Measurements from ENCODE around the gene STK24.

STK24 gene

DNA sequence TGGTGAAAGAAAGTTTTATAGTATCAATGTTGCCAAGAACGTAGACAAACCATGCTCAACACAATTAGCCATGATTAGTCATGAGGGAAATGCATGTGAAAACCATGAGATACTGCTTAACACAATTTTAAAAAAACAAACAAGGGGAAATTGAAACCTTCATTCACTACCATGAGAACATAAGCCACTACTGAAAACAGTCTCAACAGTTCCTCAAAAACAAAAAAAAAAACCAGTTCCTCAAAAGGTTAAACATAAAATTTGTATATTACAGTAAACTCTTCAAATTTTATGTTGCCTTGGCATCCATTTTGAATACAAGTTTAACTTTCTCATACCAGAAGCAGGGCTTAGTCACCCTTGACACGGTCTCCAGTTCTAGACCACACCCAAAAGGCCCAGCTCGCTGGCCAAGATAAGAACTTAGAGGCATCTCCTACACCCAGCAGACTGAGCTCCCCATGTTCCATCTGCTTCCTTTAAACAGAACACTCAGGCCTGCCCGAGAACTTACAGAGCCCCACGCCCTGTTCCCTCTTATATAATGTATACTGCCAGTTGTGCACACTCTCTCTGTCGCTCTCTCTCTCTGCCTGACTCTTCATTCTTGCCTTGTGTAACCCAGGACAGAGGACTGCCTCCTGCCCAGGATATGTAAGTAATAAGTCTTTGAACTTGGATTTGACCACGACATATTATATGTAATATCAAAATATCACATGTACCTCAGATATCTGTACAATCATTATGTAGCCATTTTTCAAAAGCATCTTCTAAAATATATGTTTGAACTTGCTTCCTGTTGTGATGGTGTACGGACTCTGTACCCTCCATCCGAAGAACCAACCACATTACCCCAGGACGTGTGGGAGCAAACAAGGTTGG, 67.4 kb downstream of the STK24 start:
- TF ChIP-seq, protein P1, sequence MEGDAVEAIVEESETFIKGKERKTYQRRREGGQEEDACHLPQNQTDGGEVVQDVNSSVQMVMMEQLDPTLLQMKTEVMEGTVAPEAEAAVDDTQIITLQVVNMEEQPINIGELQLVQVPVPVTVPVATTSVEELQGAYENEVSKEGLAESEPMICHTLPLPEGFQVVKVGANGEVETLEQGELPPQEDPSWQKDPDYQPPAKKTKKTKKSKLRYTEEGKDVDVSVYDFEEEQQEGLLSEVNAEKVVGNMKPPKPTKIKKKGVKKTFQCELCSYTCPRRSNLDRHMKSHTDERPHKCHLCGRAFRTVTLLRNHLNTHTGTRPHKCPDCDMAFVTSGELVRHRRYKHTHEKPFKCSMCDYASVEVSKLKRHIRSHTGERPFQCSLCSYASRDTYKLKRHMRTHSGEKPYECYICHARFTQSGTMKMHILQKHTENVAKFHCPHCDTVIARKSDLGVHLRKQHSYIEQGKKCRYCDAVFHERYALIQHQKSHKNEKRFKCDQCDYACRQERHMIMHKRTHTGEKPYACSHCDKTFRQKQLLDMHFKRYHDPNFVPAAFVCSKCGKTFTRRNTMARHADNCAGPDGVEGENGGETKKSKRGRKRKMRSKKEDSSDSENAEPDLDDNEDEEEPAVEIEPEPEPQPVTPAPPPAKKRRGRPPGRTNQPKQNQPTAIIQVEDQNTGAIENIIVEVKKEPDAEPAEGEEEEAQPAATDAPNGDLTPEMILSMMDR (IDR thresholded peaks at IDR 0.05; ENCODE audit: low read depth, low read length, missing control alignments): no peak
- peak; percentile 72 for DNase-seq (ENCODE audit: low read depth)
- H3K4me3 ChIP-seq (ENCODE audit: low read depth, low read length): no peak overlapping the region

DNA sequence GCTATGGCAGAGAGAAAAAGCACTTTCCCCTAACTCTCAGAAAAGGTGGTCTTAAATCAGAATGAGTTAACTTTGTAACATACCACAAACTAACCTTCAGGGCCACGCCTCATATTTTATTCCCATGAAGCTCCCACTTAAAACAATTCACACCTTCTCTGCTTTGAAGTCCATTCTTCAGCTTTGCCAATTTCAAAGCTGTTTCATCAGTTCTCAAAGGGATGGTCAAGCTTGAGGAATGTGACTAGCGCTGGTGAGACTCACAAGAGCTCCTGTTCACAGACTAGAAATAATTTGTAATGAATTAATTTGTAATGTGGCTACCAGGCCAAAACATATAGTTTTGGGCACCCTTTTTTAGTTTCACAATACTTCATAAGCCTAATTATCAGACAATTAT, 68.2 kb downstream of the STK24 start:
- no peak for DNase-seq (ENCODE audit: low read depth)
- TF ChIP-seq, protein P1 (IDR thresholded peaks at IDR 0.05; ENCODE audit: low read depth, low read length, missing control alignments): no peak
- H3K4me3 ChIP-seq (ENCODE audit: low read depth, low read length): no peak overlapping the region

DNA sequence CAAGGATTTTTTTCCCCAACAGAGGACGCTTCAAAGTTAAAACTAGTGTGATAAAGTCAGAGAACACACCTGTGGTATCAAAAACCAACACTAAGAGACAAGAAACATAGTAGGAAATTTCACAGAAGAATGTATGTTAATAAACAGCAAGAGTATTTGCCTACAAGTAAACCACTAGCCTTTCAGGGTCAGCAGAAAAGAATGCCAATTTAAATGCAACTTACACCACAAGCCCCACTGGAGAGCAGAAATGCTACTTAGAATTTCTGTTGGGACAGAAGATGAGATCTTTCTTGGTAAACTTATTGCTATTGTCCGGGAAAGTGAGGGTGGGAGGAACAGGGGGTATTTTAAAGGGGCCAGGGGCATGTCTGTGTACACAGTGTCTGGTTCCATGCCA, 68.6 kb downstream of the STK24 start:
- TF ChIP-seq, protein P1 (IDR thresholded peaks at IDR 0.05; ENCODE audit: low read depth, low read length, missing control alignments): no peak
- DNase-seq (ENCODE audit: low read depth): no peak
- H3K4me3 ChIP-seq (ENCODE audit: low read depth, low read length): no peak overlapping the region

DNA sequence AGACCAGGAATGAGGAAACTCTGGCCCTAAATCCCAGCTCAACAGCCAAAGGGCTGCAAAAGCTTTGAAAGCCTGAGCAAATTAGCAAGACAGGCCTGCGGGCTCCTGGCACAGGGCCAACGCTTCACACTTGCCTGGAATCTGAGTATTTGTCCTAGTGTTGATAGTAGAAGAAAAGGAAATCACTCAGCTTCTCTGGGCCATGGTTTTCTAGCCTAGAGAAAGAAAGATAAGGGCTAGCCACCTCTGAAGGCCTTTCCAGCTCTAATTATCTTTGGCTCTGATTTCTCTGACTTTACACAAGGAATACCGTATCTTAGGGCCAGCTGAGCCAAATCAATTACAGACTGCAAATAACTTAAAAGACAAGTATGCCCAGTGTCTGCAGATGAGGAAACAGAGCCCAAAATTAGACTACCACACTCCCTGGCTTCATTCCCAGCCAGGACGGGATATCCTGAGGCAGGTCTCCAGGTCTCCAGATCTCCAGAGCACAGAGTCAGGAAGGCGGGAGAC, 69.6 kb downstream of the STK24 start:
- DNase-seq (ENCODE audit: low read depth): no peak
- H3K4me3 ChIP-seq (ENCODE audit: low read depth, low read length): no peak overlapping the region
- TF ChIP-seq, protein P1 (IDR thresholded peaks at IDR 0.05; ENCODE audit: low read depth, low read length, missing control alignments): no peak

DNA sequence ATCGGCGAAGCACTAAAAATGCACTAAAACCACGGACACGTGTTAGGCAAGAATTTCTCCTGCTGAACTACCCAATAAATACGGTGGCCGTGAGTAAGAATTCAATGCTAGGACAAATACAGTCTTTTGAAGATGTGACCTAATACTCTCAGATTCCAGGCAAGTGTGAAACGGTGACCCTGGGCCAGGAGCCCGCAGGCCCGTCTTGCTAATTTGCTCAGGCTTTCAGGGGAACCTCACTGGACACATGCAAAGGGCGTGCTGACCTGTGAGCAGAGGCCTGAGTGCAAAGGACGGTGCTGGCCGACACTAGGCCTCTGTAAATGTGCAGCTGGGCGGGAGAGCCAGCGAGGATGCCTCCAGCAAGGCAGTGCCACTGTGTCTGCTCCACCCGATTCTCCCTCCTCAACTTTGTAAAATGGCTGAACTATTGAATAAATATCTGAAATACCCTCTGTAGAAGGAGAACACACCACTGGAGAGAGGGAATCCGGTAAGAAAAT, 70.1 kb downstream of the STK24 start:
- TF ChIP-seq, protein P1 (IDR thresholded peaks at IDR 0.05; ENCODE audit: low read depth, low read length, missing control alignments): no peak
- DNase-seq (ENCODE audit: low read depth): no peak
- no peak overlapping the region for H3K4me3 ChIP-seq (ENCODE audit: low read depth, low read length)

DNA sequence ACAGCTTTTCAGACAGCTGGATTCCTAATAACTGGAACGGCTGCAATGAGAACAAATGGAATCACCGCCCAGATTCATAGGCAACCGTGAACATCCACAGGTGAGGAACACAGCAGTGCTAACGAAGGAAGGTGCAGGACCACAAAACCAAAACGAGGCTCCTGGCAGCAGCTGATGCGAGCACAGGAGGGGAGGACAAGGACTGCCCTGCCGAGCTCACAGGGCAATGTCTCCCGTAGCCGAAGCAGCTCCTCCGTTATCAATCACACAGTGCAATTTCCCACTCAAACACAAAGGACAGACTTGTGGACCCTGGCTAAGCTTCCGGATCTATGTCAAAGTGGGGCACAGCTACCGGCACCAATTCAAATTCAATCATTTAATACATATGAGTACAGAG, 70.6 kb downstream of the STK24 start:
- no peak for DNase-seq (ENCODE audit: low read depth)
- no peak overlapping the region for H3K4me3 ChIP-seq (ENCODE audit: low read depth, low read length)
- TF ChIP-seq, protein P1 (IDR thresholded peaks at IDR 0.05; ENCODE audit: low read depth, low read length, missing control alignments): no peak
